ENCODE data around the gene AMT. TPM values are rescaled to one million over a fixed set of nuclear protein-coding genes. Genes with fewer than 3 reads are reported as not detected.

AMT gene
- total RNA-seq, 5 donors from 2014 or later (not counting 1 experiment from before 2014, with no cell fraction given): 9.6 to 14.1 (median 11.1) TPM

DNA sequence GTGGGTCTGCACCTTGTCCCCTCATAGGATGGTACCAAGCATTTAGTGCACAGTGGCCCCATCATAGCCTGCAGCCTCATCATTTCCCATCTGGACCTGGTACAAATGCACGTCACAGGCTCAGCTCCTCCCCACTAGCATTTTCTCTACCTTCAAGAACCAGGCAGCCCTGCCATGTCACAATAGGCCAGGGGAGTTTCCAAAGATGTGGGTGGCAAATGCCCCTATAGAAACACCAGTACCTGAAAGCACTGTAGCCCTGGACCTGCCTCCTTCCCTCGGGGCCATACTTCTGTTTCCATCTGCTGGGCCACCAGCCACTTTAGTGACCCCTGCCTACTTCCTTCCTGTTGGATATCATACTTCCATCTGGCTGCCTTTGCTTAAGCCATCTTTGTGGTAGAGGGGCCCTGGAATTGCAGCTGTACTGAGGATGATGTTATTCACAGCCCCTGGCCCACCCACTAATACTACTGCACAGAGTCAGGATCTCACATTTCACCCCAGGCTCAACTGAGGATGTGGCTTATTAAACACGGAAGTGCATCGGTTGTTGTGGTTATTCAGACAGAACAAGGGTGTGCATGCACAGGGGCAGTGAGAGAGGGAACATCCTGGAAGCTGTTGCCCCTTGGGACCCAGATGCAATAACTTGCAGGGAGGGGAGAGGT lies 6.2 kb downstream of the AMT start:
- H3K4me1 Mint-ChIP-seq: peaks cover 59 to 76% (median 64%) of the 10 kb centered on the region in 3 donors
- peak overlapping the region; percentile 28 to 42 for H3K4me3 ChIP-seq (ENCODE audit: control insufficient read depth in 1 of 2, extremely low read depth in 1 of 2, low read length in 1 of 2)
- CTCF ChIA-PET: interaction anchor here (0.6 to 3.3 kb wide), 9 partner anchors 10 to 257 kb away, joined by 3 to 33 read pairs (median 6); partner anchors contain the start of genes DAG1 (in 1 of the 2), NICN1 (in 1 of the 2) and USP4 (in 1 of the 2)

GRCh38 chr3:49414753-49415152 lies 7.5 kb downstream of the AMT start:
- Mint-ChIP-seq H3K27ac (peak overlapping the region; percentile 78 to 80), H3K4me1 (peaks cover 64 to 81% (median 70%) of the 10 kb centered on the region in 3 donors), H3K27me3 (no peaks in the 10 kb centered on the region), H3K4me3 (peak overlapping the region in 2 of 3 donors; percentile 13 to 19), H3K9me3 (no peaks in the 10 kb centered on the region), H3K36me3 (peaks cover 7% of the 10 kb centered on the region)
- peaks cover 48 to 79% of the 10 kb centered on the region in 2 experiments for H3K4me1 ChIP-seq (ENCODE audit: control insufficient read depth in 1 of 2, extremely low read depth in 1 of 2, insufficient read depth in 2 of 2, low read length in 2 of 2)
- no peaks in the 10 kb centered on the region for H3K9me3 ChIP-seq
- ChIA-PET POLR2A (interaction anchor here (0.9 to 1.1 kb wide), 2 partner anchors 12 to 47 kb away, joined by 4 read pairs; no protein-coding TSS in a partner anchor), CTCF (interaction anchor here in 1 of 2 donors (2.3 to 3.3 kb wide), 2 partner anchors 35 to 74 kb away, joined by 29 to 33 read pairs; partner anchors contain the start of gene USP4)
- H3K27ac ChIP-seq (ENCODE audit: low read length): peak overlapping the region; percentile 96
- DNase-seq: no peak
- no peak overlapping the region for H3K4me3 ChIP-seq (ENCODE audit: control insufficient read depth in 1 of 2, extremely low read depth in 1 of 2, low read length in 1 of 2)
- no peaks in the 10 kb centered on the region for H3K27me3 ChIP-seq (replicated peaks in 1 of 2; ENCODE audit: control insufficient read depth in 2 of 2, extremely low read depth in 1 of 2, insufficient read depth in 2 of 2, low read length in 1 of 2)
- ATAC-seq (replicated peaks in 1 of 4): no peak
- WGBS (ENCODE audit: insufficient coverage): 100% methylated on average over 1 of the region's 2 CpGs
- H3K36me3 ChIP-seq (ENCODE audit: control insufficient read depth in 2 of 2, extremely low read depth in 1 of 2, insufficient read depth in 1 of 2, low read length in 1 of 2): peaks cover 0 to 18% of the 10 kb centered on the region in 2 donors

More for the DNA sequence above, 6.2 kb downstream of the AMT start:
- H3K27ac ChIP-seq (ENCODE audit: low read length): peak overlapping the region; percentile 96
- H3K9me3 Mint-ChIP-seq: no peaks in the 10 kb centered on the region
- peak overlapping the region; percentile 23 to 85 (median 62) for H3K4me3 Mint-ChIP-seq
- no peaks in the 10 kb centered on the region for H3K9me3 ChIP-seq
- WGBS (ENCODE audit: insufficient coverage): 0% methylated on average over 1 of the region's 4 CpGs
- DNase-seq (peak in 34 of 35 experiments; percentile 20 to 89 (median 75)), ATAC-seq (replicated peaks in 1 of 4) (peak in 3 of 4 experiments; percentile 8 to 53 (median 8))
- peaks cover 9% of the 10 kb centered on the region for H3K36me3 Mint-ChIP-seq
- H3K4me1 ChIP-seq (ENCODE audit: control insufficient read depth in 1 of 2, extremely low read depth in 1 of 2, insufficient read depth in 2 of 2, low read length in 2 of 2): peaks cover 36 to 76% of the 10 kb centered on the region in 2 experiments
- no peaks in the 10 kb centered on the region for H3K27me3 Mint-ChIP-seq
- POLR2A ChIA-PET: interaction anchor here (0.6 to 2.7 kb wide), 8 partner anchors 9 to 76 kb away, joined by 3 to 14 read pairs (median 5); partner anchors contain the start of genes USP4 (in 2 of the 2), DAG1 (in 1 of the 2) and NICN1 (in 1 of the 2)
- peak overlapping the region; percentile 93 to 96 for H3K27ac Mint-ChIP-seq
- no peaks in the 10 kb centered on the region for H3K27me3 ChIP-seq (replicated peaks in 1 of 2; ENCODE audit: control insufficient read depth in 2 of 2, extremely low read depth in 1 of 2, insufficient read depth in 2 of 2, low read length in 1 of 2)
- peaks cover 0 to 21% of the 10 kb centered on the region in 2 donors for H3K36me3 ChIP-seq (ENCODE audit: control insufficient read depth in 2 of 2, extremely low read depth in 1 of 2, insufficient read depth in 1 of 2, low read length in 1 of 2)

DNA sequence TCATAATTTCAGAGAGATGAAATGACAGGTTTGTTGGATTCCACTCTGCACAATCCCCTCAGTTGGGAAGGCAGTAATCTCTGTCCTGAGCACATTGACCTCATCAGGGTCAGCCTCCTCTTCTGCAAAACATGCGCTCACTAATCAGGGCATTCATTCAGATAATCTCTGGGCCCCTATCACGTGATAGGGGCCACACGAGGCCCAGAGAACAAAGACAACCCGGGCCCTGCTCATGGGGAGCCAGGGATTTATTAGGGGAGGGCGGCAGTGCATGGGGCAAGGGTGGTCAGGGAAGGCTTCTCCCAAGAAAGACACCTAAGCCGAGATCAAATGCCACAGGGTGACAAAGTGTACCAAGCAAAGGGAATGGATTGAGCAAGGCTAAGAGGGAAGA lies 8.9 kb downstream of the AMT start:
- ATAC-seq (replicated peaks in 1 of 4): no peak
- Mint-ChIP-seq H3K4me1 (peaks cover 70 to 79% (median 72%) of the 10 kb centered on the region in 3 donors), H3K27me3 (no peaks in the 10 kb centered on the region), H3K36me3 (peaks cover 3% of the 10 kb centered on the region), H3K9me3 (no peaks in the 10 kb centered on the region), H3K4me3 (peak overlapping the region; percentile 87 to 94 (median 88)), H3K27ac (peak overlapping the region; percentile 81 to 95)
- Histone ChIP-seq H3K4me3 (ENCODE audit: control insufficient read depth in 1 of 2, extremely low read depth in 1 of 2, low read length in 1 of 2) (peak overlapping the region; percentile 85 to 94), H3K27me3 (replicated peaks in 1 of 2; ENCODE audit: control insufficient read depth in 2 of 2, extremely low read depth in 1 of 2, insufficient read depth in 2 of 2, low read length in 1 of 2) (no peaks in the 10 kb centered on the region), H3K27ac (ENCODE audit: low read length) (peak overlapping the region; percentile 95), H3K36me3 (ENCODE audit: control insufficient read depth in 2 of 2, extremely low read depth in 1 of 2, insufficient read depth in 1 of 2, low read length in 1 of 2) (peaks cover 0 to 14% of the 10 kb centered on the region in 2 donors), H3K9me3 (no peaks in the 10 kb centered on the region), H3K4me1 (ENCODE audit: control insufficient read depth in 1 of 2, extremely low read depth in 1 of 2, insufficient read depth in 2 of 2, low read length in 2 of 2) (peaks cover 51 to 78% of the 10 kb centered on the region in 2 experiments)
- no peak for DNase-seq
- CTCF ChIA-PET: no interaction called here
- WGBS (ENCODE audit: insufficient coverage): 78% methylated on average over 1 of the region's 6 CpGs
- POLR2A ChIA-PET: interaction anchor here in 1 of 2 donors (0.6 kb wide), 2 partner anchors 36 to 696 kb away, joined by 3 read pairs; partner anchors contain the start of gene IP6K2

DNA sequence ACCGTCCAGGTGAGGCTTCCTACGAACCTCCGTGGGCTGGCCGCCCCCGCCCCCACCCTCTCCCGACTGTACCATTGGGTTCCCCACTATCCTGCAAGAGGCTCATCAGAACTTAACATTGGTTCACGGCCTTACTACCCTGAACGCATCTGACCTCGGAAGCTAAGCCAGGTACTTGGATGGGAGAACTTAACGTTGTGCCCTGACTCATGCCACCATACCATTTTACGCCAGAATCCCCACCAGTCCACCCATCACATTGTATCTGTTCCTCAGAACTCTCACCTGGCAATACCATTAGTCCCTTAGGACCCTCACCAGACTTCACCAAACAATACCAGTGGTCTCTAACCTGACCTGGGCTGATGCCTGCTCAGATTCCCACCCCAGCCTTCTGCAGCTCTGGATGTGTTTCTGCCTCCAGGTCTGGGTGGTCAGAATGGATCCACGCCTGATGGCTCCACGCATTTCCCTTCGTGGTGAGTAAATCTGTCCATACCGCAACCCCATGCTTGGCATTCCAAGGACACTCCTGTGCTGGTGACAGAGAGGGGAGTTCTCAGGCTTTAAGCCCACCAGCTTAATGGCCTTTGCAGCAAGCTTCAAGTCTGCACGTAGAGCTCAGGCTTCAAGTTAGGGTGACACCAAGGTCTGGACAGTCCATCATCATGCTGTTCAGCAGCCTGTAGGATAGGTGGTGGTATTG lies 9.5 kb downstream of the AMT start:
- Histone ChIP-seq H3K9me3 (no peaks in the 10 kb centered on the region), H3K27ac (ENCODE audit: low read length) (peak overlapping the region; percentile 95), H3K27me3 (replicated peaks in 1 of 2; ENCODE audit: control insufficient read depth in 2 of 2, extremely low read depth in 1 of 2, insufficient read depth in 2 of 2, low read length in 1 of 2) (no peaks in the 10 kb centered on the region), H3K4me1 (ENCODE audit: control insufficient read depth in 1 of 2, extremely low read depth in 1 of 2, insufficient read depth in 2 of 2, low read length in 2 of 2) (peaks cover 51 to 76% of the 10 kb centered on the region in 2 experiments), H3K36me3 (ENCODE audit: control insufficient read depth in 2 of 2, extremely low read depth in 1 of 2, insufficient read depth in 1 of 2, low read length in 1 of 2) (peaks cover 0 to 13% of the 10 kb centered on the region in 2 donors), H3K4me3 (ENCODE audit: control insufficient read depth in 1 of 2, extremely low read depth in 1 of 2, low read length in 1 of 2) (peak overlapping the region; percentile 85 to 94)
- H3K27me3 Mint-ChIP-seq: no peaks in the 10 kb centered on the region
- peaks cover 71 to 79% (median 73%) of the 10 kb centered on the region in 3 donors for H3K4me1 Mint-ChIP-seq
- H3K27ac Mint-ChIP-seq: peak overlapping the region; percentile 95 to 96
- ChIA-PET CTCF (interaction anchor here in 1 of 2 donors (2.3 kb wide), 1 partner anchor 73 kb away, joined by 23 read pairs; the partner anchor contains the start of gene USP4), POLR2A (interaction anchor here in 1 of 2 donors (0.6 kb wide), 2 partner anchors 35 to 311 kb away, joined by 3 to 8 read pairs; no protein-coding TSS in a partner anchor)
- H3K36me3 Mint-ChIP-seq: peaks cover 3% of the 10 kb centered on the region
- ATAC-seq (replicated peaks in 1 of 4) (no peak), DNase-seq (no peak)
- WGBS (ENCODE audit: insufficient coverage): 30% methylated on average over 16 of the region's 16 CpGs
- peak overlapping the region; percentile 87 to 94 (median 88) for H3K4me3 Mint-ChIP-seq
- H3K9me3 Mint-ChIP-seq: no peaks in the 10 kb centered on the region

GRCh38 chr3:49411968-49412631 lies 10.2 kb downstream of the AMT start, which contains the start of the genes RHOA and TCTA:
Gene RHOA, minus strand, starts transcription at chr3:49411976. Its CDS starts 36,387 bp downstream, at chr3:49375589.
Gene TCTA, plus strand, starts transcription at chr3:49412423. Its CDS starts 4 bp downstream, at chr3:49412427.
- no peaks in the 10 kb centered on the region for H3K27me3 ChIP-seq (replicated peaks in 1 of 2; ENCODE audit: control insufficient read depth in 2 of 2, extremely low read depth in 1 of 2, insufficient read depth in 2 of 2, low read length in 1 of 2)
- Mint-ChIP-seq H3K4me1 (peaks cover 71 to 79% (median 73%) of the 10 kb centered on the region in 3 donors), H3K27me3 (no peaks in the 10 kb centered on the region), H3K36me3 (peaks cover 3% of the 10 kb centered on the region), H3K27ac (peak within 1 kb of the TSS; percentile 95 to 96), H3K9me3 (no peaks in the 10 kb centered on the region), H3K4me3 (peak within 1 kb of the TSS; percentile 88 to 94 (median 91))
- under 1% methylated on average over 60 of the region's 62 CpGs for WGBS (ENCODE audit: insufficient coverage)
- peak within 1 kb of the TSS; percentile 85 to 94 for H3K4me3 ChIP-seq (ENCODE audit: control insufficient read depth in 1 of 2, extremely low read depth in 1 of 2, low read length in 1 of 2)
- CTCF ChIA-PET: interaction anchor here (0.7 to 2.3 kb wide), 5 partner anchors 14 to 117 kb away, joined by 3 to 23 read pairs (median 5); partner anchors contain the start of gene USP4 (in 1 of the 2)
- POLR2A ChIA-PET: interaction anchor here (0.5 to 1.2 kb wide), 8 partner anchors 17 to 312 kb away, joined by 3 to 8 read pairs (median 4); partner anchors contain the start of genes DAG1 (in 1 of the 2), NICN1 (in 1 of the 2), USP19 (in 1 of the 2) and USP4 (in 1 of the 2)
- no peaks in the 10 kb centered on the region for H3K9me3 ChIP-seq
- ATAC-seq (replicated peaks in 1 of 4) (peak; percentile 86 to 90 (median 88)), DNase-seq (peak; percentile 95 to 100 (median 99))
- peaks cover 0 to 6% of the 10 kb centered on the region in 2 donors for H3K36me3 ChIP-seq (ENCODE audit: control insufficient read depth in 2 of 2, extremely low read depth in 1 of 2, insufficient read depth in 1 of 2, low read length in 1 of 2)
- peaks cover 45 to 75% of the 10 kb centered on the region in 2 experiments for H3K4me1 ChIP-seq (ENCODE audit: control insufficient read depth in 1 of 2, extremely low read depth in 1 of 2, insufficient read depth in 2 of 2, low read length in 2 of 2)
- peak within 1 kb of the TSS; percentile 95 for H3K27ac ChIP-seq (ENCODE audit: low read length)

All from T-cell (primary cell).